Mucosa of stomach (tissue), 1 donor: ENCODE measurements around the gene NT5C1B.
"Not testable (repeated sequence)": the region's sequence is repeated elsewhere in the genome, so short reads cannot be mapped to it uniquely, and the experiment has no call there.

Source experiments
- H3K27me3 ChIP-seq: one replicate; pipeline ENCODE4 v1.7.0; 2013; ENCODE audit warnings: mild to moderate bottlenecking, low read length; ENCODE audit not compliant: control insufficient read depth, insufficient read depth
- H3K36me3 ChIP-seq: one replicate; pipeline ENCODE4 v1.7.0; 2013; ENCODE audit warnings: low read length; ENCODE audit not compliant: control insufficient read depth, insufficient read depth
- H3K4me1 ChIP-seq: one replicate; pipeline ENCODE4 v1.7.0; 2013; ENCODE audit warnings: mild to moderate bottlenecking, low read length; ENCODE audit not compliant: control insufficient read depth, insufficient read depth
- H3K4me3 ChIP-seq: one replicate; pipeline ENCODE4 v1.7.0; 2013; ENCODE audit warnings: low read length
- H3K9ac ChIP-seq: one replicate; pipeline ENCODE4 v1.7.0; 2013; ENCODE audit warnings: mild to moderate bottlenecking, low read length, moderate library complexity
- H3K9me3 ChIP-seq: one replicate; pipeline ENCODE4 v1.7.0; 2013; ENCODE audit warnings: mild to moderate bottlenecking, low read length, moderate library complexity; ENCODE audit not compliant: control insufficient read depth
- donor health status: Pancreatic carcinoma.

Gene NT5C1B

GRCh38 chr2:18589354-18589753 lies at the start of gene NT5C1B:
TSS of gene NT5C1B (minus strand) at chr2:18589569. CDS start at chr2:18589468, 101 bp downstream.
- H3K4me1 ChIP-seq, result no peaks in the 10 kb centered on the region
- no peaks in the 10 kb centered on the region for H3K36me3 ChIP-seq
- no peak within 1 kb of the TSS for H3K9ac ChIP-seq
- H3K27me3 ChIP-seq, result no peaks in the 10 kb centered on the region
- H3K4me3 ChIP-seq, result no peak within 1 kb of the TSS
- no peaks in the 10 kb centered on the region for H3K9me3 ChIP-seq

- Histone ChIP-seq H3K4me1 (no peaks in the 10 kb centered on the region), H3K9me3 (no peaks in the 10 kb centered on the region), H3K9ac (no peak overlapping the region), H3K36me3 (no peaks in the 10 kb centered on the region), H3K27me3 (no peaks in the 10 kb centered on the region), H3K4me3 (no peak overlapping the region)
Measured at GRCh38 chr2:18637196-18637595, 47.8 kb upstream of the NT5C1B start.

- H3K36me3 ChIP-seq, H3K9me3 ChIP-seq, H3K9ac ChIP-seq, H3K27me3 ChIP-seq, H3K4me1 ChIP-seq, H3K4me3 ChIP-seq: not testable (repeated sequence)
Measured at GRCh38 chr2:18632699-18633098, 43.3 kb upstream of the NT5C1B start.

DNA sequence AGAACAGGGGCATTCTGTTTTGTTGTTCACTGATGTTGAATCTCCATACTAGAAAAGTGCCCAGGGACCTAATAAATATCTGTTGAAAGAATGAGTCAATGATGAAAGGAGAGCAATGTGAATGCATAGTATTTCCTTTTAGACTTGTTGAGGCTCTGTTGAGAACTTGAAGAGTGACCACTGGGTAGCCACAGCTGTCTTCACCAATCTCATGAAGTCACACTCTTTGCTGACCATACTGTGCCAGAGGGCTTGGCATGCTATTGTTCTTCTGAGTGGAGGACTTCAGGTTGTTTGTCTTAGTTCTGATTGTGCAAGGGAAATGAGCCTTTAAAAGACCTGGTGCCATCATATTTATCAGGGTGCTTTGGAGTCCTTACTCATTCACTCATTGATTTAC lies 41.6 kb upstream of the NT5C1B start:
- Histone ChIP-seq H3K27me3 (no peaks in the 10 kb centered on the region), H3K9ac (no peak overlapping the region), H3K4me1 (no peaks in the 10 kb centered on the region), H3K9me3 (no peaks in the 10 kb centered on the region), H3K36me3 (no peaks in the 10 kb centered on the region), H3K4me3 (no peak overlapping the region)

- H3K4me3 ChIP-seq, result no peak overlapping the region
- no peaks in the 10 kb centered on the region for H3K27me3 ChIP-seq
- no peaks in the 10 kb centered on the region for H3K4me1 ChIP-seq
Measured at GRCh38 chr2:18630541-18630940, 41.2 kb upstream of the NT5C1B start.

DNA sequence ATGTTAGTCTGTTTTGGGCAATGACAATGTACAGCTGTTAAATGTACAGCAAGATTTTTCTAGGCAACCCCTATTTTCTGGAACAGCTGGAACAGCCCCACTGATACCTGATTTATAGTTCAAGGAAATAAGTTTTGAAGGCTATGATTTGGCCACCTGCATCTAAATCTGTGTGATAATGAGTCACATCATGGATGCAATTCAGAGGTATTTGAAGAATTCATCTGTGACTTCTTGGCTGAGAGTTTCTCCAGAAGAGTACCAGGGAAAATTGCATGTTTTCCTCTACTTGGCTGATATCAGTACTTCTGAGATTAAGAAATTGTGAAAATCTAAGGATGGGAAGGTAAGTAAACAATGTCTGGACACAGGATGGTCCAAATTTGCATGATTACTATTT lies 40.7 kb upstream of the NT5C1B start:
- Histone ChIP-seq H3K4me3 (no peak overlapping the region), H3K36me3 (no peaks in the 10 kb centered on the region), H3K27me3 (no peaks in the 10 kb centered on the region)

More at GRCh38 chr2:18630541-18630940, 41.2 kb upstream of the NT5C1B start:
- Histone ChIP-seq H3K9me3 (no peaks in the 10 kb centered on the region), H3K9ac (no peak overlapping the region), H3K36me3 (no peaks in the 10 kb centered on the region)

DNA sequence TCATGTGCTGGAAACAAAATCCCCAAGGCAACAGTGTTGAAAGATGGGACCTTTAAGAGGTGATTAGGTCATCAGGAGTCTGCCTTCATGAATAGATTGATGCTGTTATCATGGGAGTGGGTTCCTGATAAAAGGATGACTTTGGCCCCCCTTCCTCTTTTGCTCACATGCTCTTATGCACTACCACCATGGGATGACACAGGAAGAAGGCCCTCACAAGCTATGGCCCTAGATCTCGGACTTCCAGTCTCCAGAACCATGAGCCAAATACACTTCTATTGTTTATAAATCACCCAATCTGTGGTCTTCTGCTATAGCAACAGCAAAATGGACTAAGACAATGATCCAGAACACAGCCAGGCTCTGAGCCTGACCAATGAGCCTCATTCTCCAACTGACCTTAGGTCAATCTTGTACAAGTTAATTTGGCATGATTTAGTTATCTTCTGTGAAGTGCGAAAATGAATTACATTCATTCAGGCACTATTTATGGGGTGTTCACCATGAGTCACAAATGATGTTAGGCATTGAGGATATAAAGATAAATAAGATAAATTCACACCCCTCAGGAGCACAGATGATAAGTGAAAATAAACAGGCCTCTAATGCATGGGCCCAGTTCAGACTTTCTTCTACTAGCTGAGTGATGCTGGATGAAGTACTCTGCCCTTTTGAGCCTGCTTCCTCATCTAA lies 37.7 kb upstream of the NT5C1B start:
- Histone ChIP-seq H3K36me3 (no peaks in the 10 kb centered on the region), H3K4me1 (no peaks in the 10 kb centered on the region), H3K9me3 (no peaks in the 10 kb centered on the region), H3K4me3 (no peak overlapping the region), H3K9ac (no peak overlapping the region), H3K27me3 (no peaks in the 10 kb centered on the region)

More for the DNA sequence above, 40.7 kb upstream of the NT5C1B start:
- no peaks in the 10 kb centered on the region for H3K9me3 ChIP-seq
- H3K9ac ChIP-seq, result no peak overlapping the region
- H3K4me1 ChIP-seq, result no peaks in the 10 kb centered on the region

DNA sequence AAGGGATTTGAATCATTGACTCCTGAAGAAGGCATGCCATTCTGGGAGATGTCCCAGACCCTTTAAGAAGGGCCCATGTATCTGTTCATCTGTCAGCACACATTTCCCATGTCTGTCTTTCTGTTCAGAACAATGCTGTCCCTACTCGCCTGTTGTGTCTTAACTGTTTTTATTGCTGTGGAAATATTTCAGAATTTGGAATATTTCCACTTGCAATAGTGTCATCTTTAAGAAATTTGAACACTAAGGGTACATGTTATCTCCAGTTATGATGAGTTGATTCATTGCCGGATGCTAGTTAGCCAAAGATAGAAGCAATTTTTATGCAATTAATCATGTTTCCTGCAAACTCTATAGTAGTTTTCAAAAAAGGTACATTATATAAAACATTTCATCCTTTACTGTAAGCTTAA lies 36.9 kb upstream of the NT5C1B start:
- H3K9me3 ChIP-seq, result no peaks in the 10 kb centered on the region
- no peaks in the 10 kb centered on the region for H3K36me3 ChIP-seq
- no peak overlapping the region for H3K9ac ChIP-seq
- H3K4me3 ChIP-seq, result no peak overlapping the region
- H3K27me3 ChIP-seq, result no peaks in the 10 kb centered on the region
- H3K4me1 ChIP-seq, result no peaks in the 10 kb centered on the region

DNA sequence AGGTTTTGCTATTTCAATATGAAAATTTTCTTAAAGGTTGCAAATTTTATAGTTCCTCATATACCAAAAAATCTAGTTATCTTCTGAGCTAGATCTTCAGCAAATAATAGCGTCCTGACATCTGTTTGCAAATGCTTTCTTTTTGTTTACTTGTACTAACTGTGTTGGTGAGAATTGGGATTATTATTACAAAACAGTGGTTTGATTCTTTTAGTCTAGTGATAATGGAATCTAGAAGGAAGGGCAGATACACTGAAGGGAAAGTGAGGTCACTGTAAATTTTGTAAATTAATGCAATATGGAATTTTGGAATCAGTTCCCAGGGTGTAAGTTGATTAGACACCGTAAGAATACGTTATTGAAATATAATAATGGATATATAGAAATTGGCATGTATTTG lies 36.2 kb upstream of the NT5C1B start:
- no peak overlapping the region for H3K4me3 ChIP-seq
- H3K9ac ChIP-seq, result no peak overlapping the region
- H3K36me3 ChIP-seq, result no peaks in the 10 kb centered on the region
- no peaks in the 10 kb centered on the region for H3K27me3 ChIP-seq
- H3K9me3 ChIP-seq, result no peaks in the 10 kb centered on the region
- no peaks in the 10 kb centered on the region for H3K4me1 ChIP-seq

DNA sequence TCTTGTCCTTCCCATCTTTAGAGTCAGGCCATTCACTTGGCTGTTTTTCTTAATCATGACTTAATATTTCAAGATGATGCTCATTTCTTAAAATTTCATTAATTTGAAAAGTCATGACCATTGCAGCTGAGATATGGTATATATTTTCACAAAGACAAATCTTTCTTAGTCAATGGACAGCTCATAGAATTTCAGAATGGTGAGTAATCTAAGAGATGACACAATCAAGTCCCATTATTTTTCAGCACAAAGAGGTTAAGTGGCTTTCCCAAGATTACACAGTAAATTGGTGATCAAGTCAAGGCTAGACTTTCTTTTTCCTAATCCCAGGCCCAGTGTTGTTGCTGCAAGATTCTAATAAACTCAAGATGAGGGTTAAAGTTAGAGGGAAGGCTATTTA lies 34.4 kb upstream of the NT5C1B start:
- Histone ChIP-seq H3K4me3 (no peak overlapping the region), H3K36me3 (no peaks in the 10 kb centered on the region), H3K4me1 (no peaks in the 10 kb centered on the region), H3K9ac (no peak overlapping the region), H3K27me3 (no peaks in the 10 kb centered on the region), H3K9me3 (no peaks in the 10 kb centered on the region)

DNA sequence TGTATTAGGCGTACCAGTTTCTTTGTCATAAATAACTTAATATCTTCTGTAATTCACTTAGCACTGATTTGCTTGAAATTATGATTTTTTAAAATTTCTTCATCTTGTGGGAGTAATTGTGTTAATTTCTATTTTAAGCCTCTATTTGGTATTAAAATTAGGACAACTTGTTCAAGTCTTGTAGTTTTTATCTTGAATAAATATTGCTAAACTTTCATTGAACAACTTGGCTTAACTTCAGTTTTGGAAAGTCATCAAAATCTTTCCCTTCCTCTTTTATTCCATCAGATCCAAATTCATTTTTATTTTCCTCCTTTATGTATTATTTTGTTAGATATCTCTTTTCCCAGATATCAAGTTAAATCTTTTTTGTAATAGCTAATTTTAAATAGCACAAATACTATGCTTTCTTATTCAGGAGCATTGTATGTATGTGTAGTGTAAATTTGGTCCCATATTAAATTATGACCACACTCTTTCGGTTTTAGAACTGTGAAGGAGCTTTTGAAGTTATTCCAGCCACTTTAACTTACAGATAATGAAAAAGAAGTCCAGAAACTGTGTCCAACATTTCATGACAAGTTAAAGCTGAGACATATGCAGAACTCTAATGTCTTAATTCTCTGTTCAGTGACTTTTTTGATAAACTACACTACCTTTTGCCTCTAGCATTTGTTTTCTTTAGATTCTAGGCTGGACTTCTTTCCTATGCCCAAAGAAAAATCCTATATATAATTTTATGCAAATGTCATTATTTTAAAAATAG lies 31.7 kb upstream of the NT5C1B start:
- Histone ChIP-seq H3K4me1 (no peaks in the 10 kb centered on the region), H3K9ac (no peak overlapping the region), H3K27me3 (no peaks in the 10 kb centered on the region), H3K9me3 (no peaks in the 10 kb centered on the region), H3K4me3 (no peak overlapping the region), H3K36me3 (no peaks in the 10 kb centered on the region)

- Histone ChIP-seq H3K9ac (no peak overlapping the region), H3K9me3 (no peaks in the 10 kb centered on the region), H3K36me3 (no peaks in the 10 kb centered on the region), H3K4me3 (no peak overlapping the region), H3K4me1 (no peaks in the 10 kb centered on the region), H3K27me3 (no peaks in the 10 kb centered on the region)
Measured at GRCh38 chr2:18619091-18619490, 29.7 kb upstream of the NT5C1B start.
